Activated CD8-positive, alpha-beta T cell treated with anti-CD3 and anti-CD28 coated beads, Interleukin-2, amount 10 ng/mL, durations not matched to agents 7 days and 5 days (primary cell): ENCODE results near the gene DAAM1. TPM values are rescaled to one million over a fixed set of nuclear protein-coding genes. Genes with fewer than 3 reads are reported as not detected.

Experiments used
- ATAC-seq: fragments of 150-1000 bp; cut with Tn5 transposase; one replicate; pipeline ENCODE4 v1.10.0; 2021; ENCODE audit warnings: moderate library complexity
- CTCF ChIA-PET: fragments of 350-600 bp; sonication (Branson Sonifier 250); formaldehyde crosslinking; loops from one replicate; lab custom pipeline; 2021; ENCODE audit warnings: antibody characterized with exemption; lab: Charles Lee
- POLR2A ChIA-PET: fragments of 350-600 bp; sonication (Branson Sonifier 250); formaldehyde crosslinking; loops from one replicate; lab custom pipeline; 2021; ENCODE audit warnings: antibody characterized with exemption; lab: Charles Lee
- DNase-seq: peaks from one replicate; pipeline ENCODE4 v3.0.0-alpha.2; 2020
- H3K27ac Mint-ChIP-seq: one replicate; pipeline ENCODE4 v1.8.0; 2021; ENCODE audit warnings: mild to moderate bottlenecking, mixed read lengths
- H3K27me3 Mint-ChIP-seq: one replicate; pipeline ENCODE4 v1.8.0; 2021; ENCODE audit warnings: low read depth, mixed read lengths
- H3K36me3 Mint-ChIP-seq: one replicate; pipeline ENCODE4 v1.8.0; 2021; ENCODE audit warnings: low read depth, mixed read lengths
- H3K4me1 Mint-ChIP-seq: one replicate; pipeline ENCODE4 v1.8.0; 2021; ENCODE audit warnings: low read depth, mixed read lengths
- H3K4me3 Mint-ChIP-seq: one replicate; pipeline ENCODE4 v1.8.0; 2021; ENCODE audit warnings: mild to moderate bottlenecking, mixed read lengths
- H3K9me3 Mint-ChIP-seq: one replicate; pipeline ENCODE4 v1.8.0; 2022; ENCODE audit warnings: mixed read lengths; ENCODE audit not compliant: insufficient read depth
- total RNA-seq, 2 experiments: library from RNA; stranded (reverse); gene quantifications; one replicate each; pipeline ENCODE4 v1.2.3, GENCODE V29; 2021

Gene DAAM1
- total RNA-seq, 2 experiments from 2014 or later: 20.4 to 24.9 TPM

- H3K27ac Mint-ChIP-seq: no peak overlapping the region
- DNase-seq: no peak
- H3K4me1 Mint-ChIP-seq: peaks cover 20% of the 10 kb centered on the region
- ATAC-seq: no peak
- no peak overlapping the region for H3K4me3 Mint-ChIP-seq
- no peaks in the 10 kb centered on the region for H3K9me3 Mint-ChIP-seq
- ChIA-PET CTCF (no interaction called here), POLR2A (no interaction called here)
- peaks cover 3% of the 10 kb centered on the region for H3K36me3 Mint-ChIP-seq
- H3K27me3 Mint-ChIP-seq: peaks cover 2% of the 10 kb centered on the region
These were observed 205.8 kb downstream of the DAAM1 start for GRCh38 chr14:59394268-59394667.

GRCh38 chr14:59395672-59396071 lies 207.2 kb downstream of the DAAM1 start:
- Mint-ChIP-seq H3K9me3 (no peaks in the 10 kb centered on the region), H3K27me3 (peaks cover 2% of the 10 kb centered on the region), H3K27ac (no peak overlapping the region), H3K4me3 (no peak overlapping the region), H3K4me1 (peaks cover 24% of the 10 kb centered on the region), H3K36me3 (peaks cover 5% of the 10 kb centered on the region)
- ATAC-seq: no peak
- POLR2A ChIA-PET: no interaction called here
- CTCF ChIA-PET: no interaction called here
- DNase-seq: no peak

GRCh38 chr14:59398841-59399240 lies 210.4 kb downstream of the DAAM1 start:
- DNase-seq: peak; percentile 84

GRCh38 chr14:59406454-59407245 lies 218.2 kb downstream of the DAAM1 start:
- Mint-ChIP-seq H3K27ac (no peak overlapping the region), H3K4me1 (peaks cover 15% of the 10 kb centered on the region), H3K9me3 (peaks cover 25% of the 10 kb centered on the region), H3K27me3 (peaks cover 29% of the 10 kb centered on the region), H3K4me3 (no peak overlapping the region), H3K36me3 (peaks cover 42% of the 10 kb centered on the region)
- DNase-seq (no peak), ATAC-seq (no peak)
- ChIA-PET POLR2A (no interaction called here), CTCF (interaction anchor here (0.6 to 1.2 kb wide), 2 partner anchors 15 to 22 kb away, joined by 3 read pairs; no protein-coding TSS in a partner anchor)

More at GRCh38 chr14:59398841-59399240, 210.4 kb downstream of the DAAM1 start:
- ATAC-seq: peak; percentile 96
- H3K27me3 Mint-ChIP-seq: peaks cover 11% of the 10 kb centered on the region
- H3K27ac Mint-ChIP-seq: peak overlapping the region; percentile 86
- peaks cover 34% of the 10 kb centered on the region for H3K36me3 Mint-ChIP-seq
- H3K4me3 Mint-ChIP-seq: peak overlapping the region; percentile 42
- peaks cover 27% of the 10 kb centered on the region for H3K4me1 Mint-ChIP-seq
- H3K9me3 Mint-ChIP-seq: peaks cover 8% of the 10 kb centered on the region
- POLR2A ChIA-PET: no interaction called here
- CTCF ChIA-PET: no interaction called here

GRCh38 chr14:59407246-59408010 lies 219.0 kb downstream of the DAAM1 start:
- Mint-ChIP-seq H3K27me3 (peaks cover 30% of the 10 kb centered on the region), H3K9me3 (peaks cover 17% of the 10 kb centered on the region), H3K4me3 (no peak overlapping the region), H3K4me1 (peaks cover 15% of the 10 kb centered on the region), H3K36me3 (peaks cover 34% of the 10 kb centered on the region), H3K27ac (no peak overlapping the region)
- CTCF ChIA-PET: interaction anchor here (1.2 kb wide), 1 partner anchor 21 kb away, joined by 3 read pairs; no protein-coding TSS in a partner anchor
- no peak for ATAC-seq
- DNase-seq: no peak
- POLR2A ChIA-PET: no interaction called here

GRCh38 chr14:59415836-59416602 lies 227.6 kb downstream of the DAAM1 start:
- H3K36me3 Mint-ChIP-seq: peaks cover 3% of the 10 kb centered on the region
- H3K4me1 Mint-ChIP-seq: no peaks in the 10 kb centered on the region
- ChIA-PET POLR2A (no interaction called here), CTCF (no interaction called here)
- peaks cover 8% of the 10 kb centered on the region for H3K27me3 Mint-ChIP-seq
- ATAC-seq (no peak), DNase-seq (no peak)
- H3K4me3 Mint-ChIP-seq: no peak overlapping the region
- no peaks in the 10 kb centered on the region for H3K9me3 Mint-ChIP-seq
- no peak overlapping the region for H3K27ac Mint-ChIP-seq

GRCh38 chr14:59417311-59417710 lies 228.8 kb downstream of the DAAM1 start:
- peaks cover 4% of the 10 kb centered on the region for H3K27me3 Mint-ChIP-seq
- CTCF ChIA-PET: no interaction called here
- POLR2A ChIA-PET: no interaction called here

GRCh38 chr14:59419303-59419702 lies 230.8 kb downstream of the DAAM1 start:
- DNase-seq (no peak), ATAC-seq (no peak)
- H3K4me3 Mint-ChIP-seq: no peak overlapping the region
- peaks cover 3% of the 10 kb centered on the region for H3K4me1 Mint-ChIP-seq
- no peaks in the 10 kb centered on the region for H3K36me3 Mint-ChIP-seq
- H3K27me3 Mint-ChIP-seq: no peaks in the 10 kb centered on the region
- POLR2A ChIA-PET: no interaction called here
- CTCF ChIA-PET: no interaction called here
- H3K27ac Mint-ChIP-seq: no peak overlapping the region
- no peaks in the 10 kb centered on the region for H3K9me3 Mint-ChIP-seq

More at GRCh38 chr14:59417311-59417710, 228.8 kb downstream of the DAAM1 start:
- no peaks in the 10 kb centered on the region for H3K9me3 Mint-ChIP-seq
- no peak overlapping the region for H3K27ac Mint-ChIP-seq
- H3K4me1 Mint-ChIP-seq: peaks cover 3% of the 10 kb centered on the region
- DNase-seq (no peak), ATAC-seq (no peak)
- H3K4me3 Mint-ChIP-seq: no peak overlapping the region
- H3K36me3 Mint-ChIP-seq: peaks cover 3% of the 10 kb centered on the region
